Colonic mucosa (tissue), 4 donors: ENCODE measurements around the gene OR2T4. TPM values are rescaled to one million over a fixed set of nuclear protein-coding genes. Genes with fewer than 3 reads are reported as not detected.

Experiments used
- DNase-seq: peaks from one replicate; pipeline ENCODE4 v3.0.0-alpha.2; 2020
- H3K27ac ChIP-seq: fragments of 200-600 bp; one replicate; pipeline ENCODE4 v1.8.0; 2021
- H3K27me3 ChIP-seq: fragments of 200-600 bp; one replicate; pipeline ENCODE4 v1.8.0; 2021
- H3K36me3 ChIP-seq: fragments of 200-600 bp; one replicate; pipeline ENCODE4 v1.8.0; 2021
- H3K4me1 ChIP-seq: fragments of 200-600 bp; one replicate; pipeline ENCODE4 v1.8.0; 2021; ENCODE audit warnings: mild to moderate bottlenecking
- H3K4me3 ChIP-seq: fragments of 200-600 bp; one replicate; pipeline ENCODE4 v1.8.0; 2021
- H3K9ac ChIP-seq, 2 donors: one replicate each; pipeline ENCODE4 v1.7.0; 2013; ENCODE audit warnings: control low read depth in 2 of 2, low read depth in 2 of 2, low read length in 2 of 2
- H3K9me3 ChIP-seq: fragments of 200-600 bp; one replicate; pipeline ENCODE4 v1.8.0; 2021
- intact Hi-C: fragments of 100-400 bp; cut with DNase I; formaldehyde crosslinking; loops from one replicate; pipeline ENCODE4 v1.14.1; 2022
- total RNA-seq, 2 donors: library from RNA; stranded (reverse); fragmentation: NEBNext Ultra II Directional in 1 of 2; extraction: Animal tissue kit (Norgen Biotek cat#: 25700) in 1 of 2; gene quantifications; one replicate each; pipeline ENCODE4 v1.2.1, GENCODE V29; 2021
- TF ChIP-seq, protein P1 (sequence below): fragments of 200-600 bp; IDR thresholded peaks from one replicate; pipeline ENCODE4 v1.8.0; 2022; ENCODE audit warnings: antibody characterized with exemption, mild to moderate bottlenecking
- donor health status: healthy.
- donor health status: DM: no; HTN: no; CAD: no.
- donor health status: DM: no; HTN: no; CAD: no.

OR2T4 gene
- total RNA-seq, 2 donors from 2014 or later: not detected

DNA sequence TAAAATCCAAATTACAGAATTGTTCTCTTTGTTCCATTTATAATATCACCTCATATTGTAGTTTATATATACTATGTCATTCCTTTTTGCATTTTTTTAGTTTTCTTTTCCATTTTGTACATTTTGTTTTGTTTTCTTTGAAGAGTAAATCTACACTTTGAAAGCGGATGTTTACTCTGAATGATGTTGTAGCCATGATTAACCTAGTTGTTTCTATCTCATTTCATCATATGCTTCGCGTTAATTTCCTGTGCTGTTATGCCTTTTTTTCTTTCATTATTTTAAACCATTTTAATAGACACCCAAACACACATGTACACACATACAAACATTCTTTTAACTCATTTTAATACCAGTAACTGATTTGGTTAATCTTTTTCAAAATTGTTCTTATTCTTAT lies 19.4 kb downstream of the OR2T4 start:
- DNase-seq: no peak
- no peak overlapping the region for H3K4me3 ChIP-seq
- H3K9me3 ChIP-seq: no peaks in the 10 kb centered on the region
- H3K27me3 ChIP-seq: no peaks in the 10 kb centered on the region
- H3K4me1 ChIP-seq: no peaks in the 10 kb centered on the region
- H3K36me3 ChIP-seq: no peaks in the 10 kb centered on the region
- H3K27ac ChIP-seq: no peak overlapping the region
- H3K9ac ChIP-seq: no peak overlapping the region
- intact Hi-C loops: no loop called here
- TF ChIP-seq, protein P1, sequence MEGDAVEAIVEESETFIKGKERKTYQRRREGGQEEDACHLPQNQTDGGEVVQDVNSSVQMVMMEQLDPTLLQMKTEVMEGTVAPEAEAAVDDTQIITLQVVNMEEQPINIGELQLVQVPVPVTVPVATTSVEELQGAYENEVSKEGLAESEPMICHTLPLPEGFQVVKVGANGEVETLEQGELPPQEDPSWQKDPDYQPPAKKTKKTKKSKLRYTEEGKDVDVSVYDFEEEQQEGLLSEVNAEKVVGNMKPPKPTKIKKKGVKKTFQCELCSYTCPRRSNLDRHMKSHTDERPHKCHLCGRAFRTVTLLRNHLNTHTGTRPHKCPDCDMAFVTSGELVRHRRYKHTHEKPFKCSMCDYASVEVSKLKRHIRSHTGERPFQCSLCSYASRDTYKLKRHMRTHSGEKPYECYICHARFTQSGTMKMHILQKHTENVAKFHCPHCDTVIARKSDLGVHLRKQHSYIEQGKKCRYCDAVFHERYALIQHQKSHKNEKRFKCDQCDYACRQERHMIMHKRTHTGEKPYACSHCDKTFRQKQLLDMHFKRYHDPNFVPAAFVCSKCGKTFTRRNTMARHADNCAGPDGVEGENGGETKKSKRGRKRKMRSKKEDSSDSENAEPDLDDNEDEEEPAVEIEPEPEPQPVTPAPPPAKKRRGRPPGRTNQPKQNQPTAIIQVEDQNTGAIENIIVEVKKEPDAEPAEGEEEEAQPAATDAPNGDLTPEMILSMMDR: no peak

DNA sequence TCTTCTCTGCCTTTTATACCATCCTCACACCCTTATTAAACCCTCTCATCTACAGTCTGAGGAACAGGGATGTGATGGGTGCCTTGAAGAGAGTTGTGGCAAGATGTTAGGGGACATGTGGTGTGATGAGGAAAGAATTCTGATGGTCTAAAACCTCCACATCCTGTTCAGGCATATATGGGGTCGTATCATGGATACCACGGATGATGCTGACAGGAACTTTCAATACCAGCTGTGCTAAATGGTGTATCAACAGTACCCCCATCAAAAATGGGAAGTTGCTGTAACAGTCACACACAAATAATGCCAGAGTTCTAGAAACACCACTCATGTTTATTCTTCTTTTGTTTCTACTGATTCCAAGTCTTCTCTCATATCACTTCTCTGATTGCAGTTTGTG lies 27.0 kb downstream of the OR2T4 start:
- Histone ChIP-seq H3K4me1 (no peaks in the 10 kb centered on the region), H3K27ac (no peak overlapping the region), H3K9me3 (no peaks in the 10 kb centered on the region), H3K27me3 (no peaks in the 10 kb centered on the region), H3K9ac (no peak overlapping the region), H3K36me3 (no peaks in the 10 kb centered on the region), H3K4me3 (no peak overlapping the region)
- no peak for DNase-seq
- intact Hi-C loops: no loop called here
- TF ChIP-seq, protein P1: no peak

DNA sequence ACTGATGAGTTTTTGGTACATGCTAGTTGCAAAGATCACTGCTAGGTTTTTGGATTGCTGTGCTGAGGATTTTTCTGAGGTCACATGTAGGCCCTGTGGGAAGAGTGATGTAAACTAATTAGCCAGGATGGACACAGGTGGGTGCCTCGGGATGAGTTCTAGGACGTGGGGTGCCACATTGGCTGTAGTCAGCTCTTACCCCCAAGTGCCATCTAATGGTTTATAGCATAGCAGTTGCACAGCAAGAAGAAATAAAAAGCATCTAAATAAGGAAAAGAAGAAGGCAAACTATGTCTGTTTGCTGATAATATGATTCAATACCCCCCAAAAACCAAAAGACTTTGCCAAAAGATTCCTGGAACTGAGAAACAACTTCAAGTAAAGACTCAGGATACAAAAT lies 31.6 kb downstream of the OR2T4 start:
- H3K4me1 ChIP-seq: no peaks in the 10 kb centered on the region
- TF ChIP-seq, protein P1: no peak
- H3K27ac ChIP-seq: no peak overlapping the region
- no peak overlapping the region for H3K9ac ChIP-seq
- H3K9me3 ChIP-seq: no peaks in the 10 kb centered on the region
- intact Hi-C loops: no loop called here
- H3K36me3 ChIP-seq: no peaks in the 10 kb centered on the region
- DNase-seq: no peak
- H3K27me3 ChIP-seq: no peaks in the 10 kb centered on the region
- no peak overlapping the region for H3K4me3 ChIP-seq

DNA sequence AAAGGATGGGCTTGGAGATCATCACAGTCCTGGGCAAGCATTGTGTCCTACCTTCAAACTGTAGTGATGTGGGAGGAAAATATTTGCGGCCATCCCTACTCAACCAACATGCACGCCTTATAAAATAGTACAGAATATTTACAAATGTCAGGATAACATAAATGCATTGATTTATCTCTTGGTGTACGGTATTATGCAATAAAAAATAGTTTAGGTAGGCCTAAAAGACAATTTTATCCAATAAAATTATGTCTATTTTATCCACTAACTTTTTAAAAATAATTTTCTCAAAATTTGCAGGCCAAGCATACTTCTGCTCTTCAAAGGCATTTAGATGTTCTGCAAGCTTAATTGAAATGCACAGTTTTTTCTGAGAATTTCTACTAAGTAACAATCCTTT lies 41.3 kb downstream of the OR2T4 start, which contains the start of gene OR2T1:
TSS of gene OR2T1 (plus strand) at position 301 of the 400 bp plus-strand sequence. CDS start 3,100 bp downstream, outside the sequence.
- Histone ChIP-seq H3K9me3 (no peaks in the 10 kb centered on the region), H3K9ac (no peak within 1 kb of the TSS), H3K4me1 (no peaks in the 10 kb centered on the region), H3K4me3 (no peak within 1 kb of the TSS), H3K36me3 (no peaks in the 10 kb centered on the region), H3K27ac (no peak within 1 kb of the TSS), H3K27me3 (no peaks in the 10 kb centered on the region)
- DNase-seq: no peak
- TF ChIP-seq, protein P1: no peak
- intact Hi-C loops: no loop called here

DNA sequence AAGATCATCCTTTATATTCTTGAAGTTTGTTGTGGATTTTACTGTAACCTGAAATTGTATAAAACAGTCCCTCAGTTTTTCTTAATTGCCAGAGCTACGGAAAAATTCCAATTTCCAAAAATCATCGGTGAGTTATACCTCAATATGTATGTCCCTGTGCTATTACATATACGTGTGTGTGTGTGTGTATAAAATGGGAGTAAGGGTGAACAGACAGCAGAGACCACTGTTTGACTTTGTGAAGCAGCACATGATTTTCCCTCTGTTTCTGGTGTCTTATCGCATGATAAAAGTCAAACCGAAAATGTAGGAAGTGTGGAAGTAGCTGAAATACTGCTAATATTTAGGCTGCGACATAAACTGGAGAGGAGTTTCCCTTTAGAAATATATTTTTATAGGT lies 42.6 kb downstream of the OR2T4 start:
- Histone ChIP-seq H3K9ac (no peak overlapping the region), H3K9me3 (no peaks in the 10 kb centered on the region), H3K4me3 (no peak overlapping the region), H3K4me1 (no peaks in the 10 kb centered on the region), H3K27me3 (no peaks in the 10 kb centered on the region), H3K36me3 (no peaks in the 10 kb centered on the region), H3K27ac (no peak overlapping the region)
- TF ChIP-seq, protein P1: no peak
- DNase-seq: no peak
- intact Hi-C loops: no loop called here
